Skin of body (tissue), 2 donors: ENCODE measurements around the gene SLC6A15. TPM values are rescaled to one million over a fixed set of nuclear protein-coding genes. Genes with fewer than 3 reads are reported as not detected.

Source experiments
- DNase-seq: peaks from one replicate; lab custom pipeline; 2025; lab: John Stamatoyannopoulos, UW
- total RNA-seq: library from RNA; depleted of rRNA; stranded (reverse); fragments of >200 nt; gene quantifications from one replicate; pipeline ENCODE4 v1.2.3, GENCODE V29; 2014

SLC6A15 gene
- 1.2 TPM for total RNA-seq

DNA sequence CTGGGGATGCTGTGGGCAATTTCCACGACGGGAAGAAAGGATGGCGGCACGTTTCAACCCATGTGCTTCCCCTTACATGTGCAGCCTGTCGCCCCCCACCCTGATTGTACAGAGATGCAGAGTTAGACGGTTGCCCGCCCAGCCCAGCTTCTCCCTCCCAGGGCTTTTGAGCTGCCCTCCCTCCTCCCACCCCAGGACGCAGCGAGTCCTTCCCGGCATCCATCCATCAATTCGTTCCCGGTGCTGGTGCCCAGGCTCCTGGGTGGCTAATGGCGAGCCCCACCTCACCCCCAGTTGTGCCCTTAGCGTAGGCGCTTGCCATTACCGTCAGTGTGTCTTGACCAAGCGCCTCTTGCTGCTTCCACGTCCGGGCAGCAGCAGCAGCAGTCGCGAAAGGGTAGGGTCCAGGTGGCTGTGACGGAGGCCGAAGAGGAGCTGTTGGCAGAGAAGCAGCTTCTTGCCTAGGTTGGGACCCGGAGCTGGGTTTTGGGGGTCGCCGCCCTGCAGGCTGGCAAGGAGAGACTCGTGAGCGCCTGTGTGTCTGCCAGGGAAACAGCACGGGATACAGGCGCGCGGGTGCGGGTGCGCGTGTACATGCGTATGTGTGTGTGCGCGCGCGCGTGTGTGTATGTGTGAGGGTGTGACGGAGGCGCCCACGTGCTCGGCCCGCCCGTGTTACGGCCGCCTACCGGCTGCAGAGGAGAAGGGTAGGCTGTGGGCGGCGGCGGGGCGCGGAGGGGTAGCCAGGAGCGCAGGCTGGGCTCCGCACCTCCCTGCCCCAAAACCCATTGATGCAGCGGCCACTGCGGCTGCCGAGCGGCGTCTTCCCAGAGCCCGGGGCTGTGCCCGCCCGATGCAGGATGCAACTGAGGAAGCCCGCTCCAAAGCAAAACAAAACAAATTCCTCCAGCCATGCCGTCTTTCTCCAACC, at the start of gene SLC6A15:
TSS of gene SLC6A15 (minus strand) at position 602 of the 931 bp plus-strand sequence. CDS start 20,679 bp downstream, outside the sequence.
- DNase-seq = peak; percentile 6

DNA sequence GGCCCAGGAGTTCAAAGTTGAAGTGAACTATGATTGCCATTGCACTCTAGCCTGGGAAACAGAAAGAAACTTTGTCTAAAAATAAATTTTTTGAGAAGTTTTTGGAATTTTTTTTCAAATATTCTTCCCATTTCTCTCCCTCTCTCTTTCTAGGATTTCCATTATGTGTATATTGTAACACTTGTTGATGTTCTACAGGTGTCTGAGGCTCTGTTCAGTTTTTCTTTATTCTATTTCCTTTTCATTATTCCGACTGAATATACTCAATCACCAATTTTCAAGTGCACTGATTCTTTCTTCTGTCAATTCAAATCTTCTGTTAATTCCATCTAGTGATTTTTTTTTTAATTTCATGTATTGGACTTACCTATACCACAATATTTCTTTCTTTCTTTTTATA, 48.3 kb upstream of the SLC6A15 start:
- no peak for DNase-seq

DNA sequence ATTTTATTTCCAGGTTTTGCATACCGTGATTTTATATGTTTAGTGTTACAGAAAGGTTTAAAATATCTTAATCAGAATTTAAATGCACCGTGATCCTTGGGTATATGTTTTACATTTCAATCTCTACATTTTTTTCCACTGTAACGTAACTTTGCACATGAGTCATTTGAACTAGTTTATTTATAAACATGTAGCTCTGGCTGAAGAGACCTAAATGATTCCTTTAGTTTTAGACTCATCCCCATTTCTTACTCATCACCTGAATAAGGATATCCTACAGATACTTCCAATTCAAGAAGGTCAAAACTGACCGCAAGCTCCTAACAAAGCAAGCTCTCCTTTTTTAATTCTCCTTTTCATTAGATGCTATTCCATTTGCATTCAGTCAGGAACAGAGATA, 42.7 kb upstream of the SLC6A15 start:
- DNase-seq = no peak

DNA sequence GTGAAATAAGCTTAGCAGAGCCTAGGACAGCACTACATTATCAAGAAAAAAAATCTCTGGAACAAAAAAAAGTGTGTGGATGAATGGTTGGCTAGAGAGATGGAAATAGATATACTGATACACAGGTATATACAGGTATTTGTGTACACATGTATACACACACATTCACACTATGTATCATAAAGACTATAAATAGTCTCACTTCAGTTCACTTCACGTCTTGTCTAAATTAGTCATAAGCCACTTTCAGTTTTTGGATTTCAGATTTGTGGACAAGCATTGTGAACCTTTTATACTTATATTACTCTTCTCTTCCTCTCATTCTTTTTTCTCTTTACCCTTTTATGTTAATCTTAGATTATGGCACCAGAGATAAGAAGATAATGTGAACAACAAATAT, 41.8 kb upstream of the SLC6A15 start:
- no peak for DNase-seq

DNA sequence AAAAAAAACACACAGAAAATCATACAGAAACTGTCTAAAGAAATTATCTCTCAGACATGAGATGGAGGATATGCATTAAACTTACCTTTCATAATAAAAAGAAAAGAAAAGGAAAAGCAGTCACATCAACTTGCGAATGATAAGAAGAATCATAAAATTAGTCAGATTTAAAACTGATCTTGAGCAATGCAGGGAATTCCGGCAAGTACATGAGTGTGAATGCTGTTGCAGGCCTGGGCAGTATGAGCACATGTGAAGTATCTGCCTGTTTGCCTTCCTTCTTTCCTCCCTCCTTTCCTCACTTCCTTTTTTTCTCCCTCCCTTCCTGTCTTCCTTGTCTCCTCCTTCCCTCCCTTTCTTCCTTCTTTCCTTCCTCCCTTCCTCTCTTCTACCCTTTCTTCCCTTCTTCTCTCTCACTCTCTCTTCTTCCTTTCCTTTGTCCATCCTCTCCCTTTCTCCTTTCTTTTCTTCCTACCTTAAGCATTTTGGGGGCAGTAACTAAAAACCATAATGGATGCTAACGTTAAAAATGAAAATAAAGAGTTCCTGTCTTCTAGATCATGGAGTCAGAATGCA, 38.5 kb upstream of the SLC6A15 start:
- no peak for DNase-seq

DNA sequence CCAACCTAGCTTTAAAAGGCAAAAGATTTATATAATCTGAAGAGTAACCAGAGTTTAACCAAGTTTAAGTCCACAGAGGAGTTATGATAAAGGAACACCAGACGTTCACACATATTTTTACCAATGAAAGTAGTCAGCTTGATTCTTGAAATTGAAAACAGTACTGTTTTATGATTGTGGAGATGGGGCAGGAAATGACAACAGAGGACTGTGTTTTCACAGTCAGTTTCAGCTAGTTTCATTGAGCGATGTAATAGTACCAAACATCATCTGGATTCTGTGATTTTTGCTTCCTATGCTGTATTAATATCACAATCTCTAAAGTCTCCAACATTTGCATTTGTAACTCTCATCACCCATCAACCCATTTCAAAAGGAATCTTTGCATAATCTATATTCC, 34.2 kb upstream of the SLC6A15 start:
- no peak for DNase-seq

DNA sequence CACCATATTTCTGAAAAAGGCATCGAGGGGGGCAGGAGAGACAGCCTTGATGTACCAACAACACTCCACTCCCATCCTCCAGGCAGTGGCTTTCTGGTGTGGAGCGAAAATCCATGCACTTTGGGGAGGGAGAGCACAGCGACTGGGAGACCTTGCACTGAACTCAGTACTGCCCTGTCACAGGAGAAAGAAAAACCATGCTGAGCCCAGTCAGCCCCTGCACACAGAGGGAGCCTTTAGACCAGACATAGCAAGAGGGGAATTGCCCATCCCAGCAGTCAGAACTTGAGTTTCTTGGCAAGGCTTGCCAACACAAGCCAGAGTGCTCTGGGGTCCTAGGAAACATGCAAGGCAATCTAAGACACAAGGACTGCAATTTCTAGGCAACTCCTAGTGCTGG, 24.8 kb upstream of the SLC6A15 start:
- no peak for DNase-seq

DNA sequence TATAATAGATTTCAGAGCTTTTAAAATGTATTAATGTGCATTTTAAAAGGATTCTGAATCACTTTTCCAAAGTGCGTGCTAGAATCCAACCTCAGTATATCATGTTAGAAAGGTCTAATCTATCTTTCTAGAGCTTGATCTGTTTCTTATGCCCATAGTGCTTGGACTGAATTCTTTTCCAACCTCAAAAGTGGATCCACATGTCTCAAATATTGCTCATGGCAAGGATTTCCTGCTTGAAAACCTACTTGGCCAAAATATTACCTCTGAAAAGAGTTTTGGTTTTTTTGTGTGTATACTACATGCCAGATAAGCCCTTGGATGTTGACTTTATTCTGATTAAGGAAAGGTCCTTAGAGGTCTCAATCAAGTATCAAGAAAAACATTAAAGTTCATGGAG, 16.9 kb upstream of the SLC6A15 start:
- DNase-seq = no peak

DNA sequence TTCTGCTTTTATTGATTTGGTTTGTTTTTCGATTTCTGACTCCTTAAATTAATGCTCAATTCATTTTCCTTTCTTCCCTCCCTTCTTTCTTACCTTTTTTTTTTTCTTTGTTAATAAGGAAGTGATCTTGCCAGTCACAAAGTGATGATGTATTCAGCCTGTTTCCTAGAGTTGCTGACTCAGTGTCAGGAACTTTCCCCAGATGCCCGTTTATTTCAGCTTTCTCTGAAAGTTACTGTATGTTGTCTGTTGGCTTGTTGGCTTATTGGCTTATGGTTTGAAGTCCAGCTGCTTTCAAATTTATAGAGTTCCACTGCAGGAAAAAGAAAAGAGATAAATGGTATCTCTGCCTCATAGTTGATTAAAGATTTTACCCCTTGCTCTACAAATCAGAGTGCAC, 12.4 kb upstream of the SLC6A15 start:
- no peak for DNase-seq

DNA sequence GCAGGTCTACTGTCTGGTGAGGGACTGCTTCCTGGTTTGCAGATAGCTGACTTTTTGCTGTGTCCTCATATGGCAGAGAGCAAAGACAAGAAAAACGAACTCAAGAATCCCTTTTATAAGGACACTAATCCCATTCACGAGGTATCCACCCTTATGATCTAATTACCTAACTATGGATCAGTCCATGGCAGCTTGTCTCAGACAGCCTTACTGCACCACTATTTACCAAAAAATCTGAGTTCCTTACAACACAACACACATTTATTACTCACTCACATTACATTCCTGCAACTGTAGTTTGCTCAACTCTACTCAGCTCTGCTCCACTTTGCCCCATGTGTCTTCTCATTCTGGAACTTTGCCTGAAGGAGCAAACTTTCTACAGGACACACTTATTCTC, 10.1 kb upstream of the SLC6A15 start:
- no peak for DNase-seq

DNA sequence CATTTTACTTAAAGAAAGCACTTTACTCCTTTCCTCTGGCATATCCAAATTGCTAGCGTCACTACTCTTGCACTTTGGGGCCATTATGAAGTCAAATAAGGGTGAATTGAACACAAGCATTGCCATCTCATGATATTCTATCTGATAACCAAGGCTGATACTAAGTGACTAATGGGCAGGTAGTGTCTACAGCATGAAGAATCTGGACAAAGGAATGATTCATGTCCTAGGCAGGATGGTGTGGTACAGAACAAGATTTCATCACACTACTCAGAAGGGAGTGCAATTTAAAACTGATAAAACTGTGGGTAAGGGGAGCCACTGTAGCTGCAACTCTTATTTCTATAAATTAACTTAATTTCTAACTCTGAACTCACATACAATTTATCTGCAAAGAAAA, 7.7 kb upstream of the SLC6A15 start:
- no peak for DNase-seq

DNA sequence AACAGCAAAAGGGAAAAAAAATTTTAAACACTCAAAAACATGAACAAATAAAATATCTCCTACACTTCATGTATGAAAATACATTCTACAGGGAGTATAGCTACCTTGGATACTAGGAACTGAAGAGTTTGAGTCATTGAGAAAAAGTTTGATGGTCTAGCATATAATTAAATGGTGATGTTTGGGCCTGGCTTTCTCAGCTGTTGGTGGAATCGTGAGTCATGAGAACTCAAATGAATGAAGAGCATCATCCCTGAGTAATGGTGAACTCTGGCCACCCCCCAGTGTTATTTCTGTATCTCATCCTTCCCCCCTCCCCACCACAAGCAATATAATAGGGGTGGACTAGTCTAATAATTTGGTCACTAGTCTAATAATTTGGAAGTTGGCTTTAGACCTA, 6.7 kb upstream of the SLC6A15 start:
- DNase-seq = no peak

DNA sequence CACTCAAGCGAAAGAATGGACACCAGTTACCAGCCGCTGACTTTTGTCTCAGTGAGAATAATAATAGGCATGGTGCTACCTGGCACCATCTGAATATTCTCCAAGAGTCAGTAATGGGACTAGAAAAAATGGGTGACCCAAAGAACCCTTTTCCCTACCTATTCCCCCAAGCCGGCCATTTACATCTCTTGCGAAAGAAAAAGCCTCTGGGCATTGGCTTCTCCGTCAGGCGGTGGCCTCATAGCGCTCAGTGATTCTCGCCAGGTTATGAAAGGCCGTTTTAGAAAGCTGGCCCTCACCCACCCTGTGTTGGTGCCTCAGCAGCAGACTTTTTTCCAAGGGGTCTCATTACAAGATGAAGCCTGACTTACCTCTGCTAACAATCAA, 523 bp upstream of the SLC6A15 start:
- no peak for DNase-seq

DNA sequence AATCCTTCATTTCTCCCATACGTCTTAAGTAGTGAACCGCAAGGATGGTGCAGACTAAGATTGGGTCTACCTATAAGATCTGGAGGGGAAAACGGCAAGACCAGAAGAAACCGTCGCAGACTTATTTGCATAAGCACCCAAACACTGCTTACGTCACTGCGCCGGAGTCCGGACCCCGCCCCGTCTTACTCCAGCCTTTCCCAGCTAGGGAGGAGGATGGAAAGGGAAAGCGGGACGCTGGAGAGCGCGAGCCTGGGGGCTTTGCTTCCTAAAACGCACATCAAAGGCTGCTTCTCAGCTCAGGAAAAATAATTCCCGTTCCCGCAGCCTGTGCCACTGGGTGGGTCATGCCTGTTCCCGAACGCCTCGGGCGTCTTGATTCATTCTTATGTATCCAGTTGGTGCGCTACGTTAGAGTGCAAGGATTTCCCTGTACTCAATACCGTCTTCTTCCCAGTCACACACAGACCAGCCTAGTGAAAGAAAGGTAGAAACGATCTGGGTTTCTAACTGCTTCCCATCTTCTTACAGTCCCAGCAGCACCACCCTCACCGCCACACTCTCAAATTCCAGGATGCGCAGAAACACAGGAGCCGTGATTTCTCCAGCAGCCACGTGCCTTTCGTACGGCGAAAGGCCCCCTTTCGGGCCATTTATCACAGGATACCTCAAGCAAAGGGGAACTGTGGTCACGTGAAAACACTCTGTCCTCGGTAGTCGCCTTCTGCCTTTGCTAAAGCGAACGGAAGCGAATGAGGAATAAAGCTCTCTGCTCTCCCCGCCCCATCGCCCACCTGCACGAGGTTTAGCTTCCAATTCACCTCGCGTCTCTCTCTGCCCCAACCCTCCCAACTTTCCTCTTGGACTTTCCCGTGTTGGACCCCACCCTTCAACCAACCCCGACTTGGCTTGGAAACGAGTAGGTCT, 1.1 kb downstream of the SLC6A15 start:
- DNase-seq = peak; percentile 43

DNA sequence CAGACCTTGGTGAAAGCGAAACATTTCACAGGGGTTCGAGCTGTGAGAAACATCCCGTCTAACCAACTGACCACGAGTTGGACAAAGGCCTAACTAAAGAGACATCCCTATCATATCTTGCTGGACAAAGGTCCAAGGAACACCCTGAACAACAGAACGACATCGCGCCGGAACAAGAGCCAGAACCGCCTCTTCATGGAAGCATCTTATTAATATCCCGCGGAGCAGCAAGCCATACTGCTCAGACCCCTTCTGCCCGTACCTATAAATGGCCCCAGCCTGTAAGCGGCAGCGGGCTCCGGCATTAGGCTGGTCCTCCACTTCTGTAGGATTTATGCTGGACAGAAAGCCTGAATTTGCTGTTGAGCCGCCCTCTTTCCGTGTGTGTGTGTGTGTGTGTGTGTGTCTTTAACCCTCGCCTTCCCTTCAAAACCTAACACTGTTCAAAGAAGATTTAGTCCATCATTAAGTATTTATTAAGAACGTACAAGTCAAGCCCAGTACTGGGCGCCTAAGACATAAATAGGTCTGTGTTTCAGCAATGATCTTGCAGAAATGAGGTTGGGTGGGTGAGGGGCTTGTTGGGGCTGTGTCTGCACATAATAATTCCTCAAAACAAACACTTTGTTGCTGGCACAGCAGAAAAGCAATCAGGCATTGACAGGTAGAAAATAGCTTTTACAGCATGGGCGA, 1.9 kb downstream of the SLC6A15 start:
- no peak for DNase-seq

DNA sequence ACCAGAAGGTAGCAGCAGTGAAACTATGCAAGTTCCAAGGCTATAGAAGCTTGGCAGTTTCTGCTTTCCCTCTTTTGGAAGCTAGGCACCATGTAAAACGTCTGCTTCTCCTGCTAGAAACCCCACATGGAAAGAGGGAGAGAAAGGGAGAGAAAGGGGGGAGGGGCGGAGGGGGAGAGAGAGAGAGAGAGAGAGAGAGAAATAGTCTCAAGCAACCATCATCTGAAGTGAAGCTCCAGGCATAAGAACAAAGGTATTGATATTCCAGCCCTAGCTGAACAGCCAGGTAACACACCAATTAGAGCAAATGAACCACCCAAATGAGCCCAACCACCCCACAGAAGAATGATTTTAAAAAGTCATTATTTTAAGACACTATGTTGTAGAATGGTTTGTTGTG, 8.5 kb downstream of the SLC6A15 start:
- no peak for DNase-seq

DNA sequence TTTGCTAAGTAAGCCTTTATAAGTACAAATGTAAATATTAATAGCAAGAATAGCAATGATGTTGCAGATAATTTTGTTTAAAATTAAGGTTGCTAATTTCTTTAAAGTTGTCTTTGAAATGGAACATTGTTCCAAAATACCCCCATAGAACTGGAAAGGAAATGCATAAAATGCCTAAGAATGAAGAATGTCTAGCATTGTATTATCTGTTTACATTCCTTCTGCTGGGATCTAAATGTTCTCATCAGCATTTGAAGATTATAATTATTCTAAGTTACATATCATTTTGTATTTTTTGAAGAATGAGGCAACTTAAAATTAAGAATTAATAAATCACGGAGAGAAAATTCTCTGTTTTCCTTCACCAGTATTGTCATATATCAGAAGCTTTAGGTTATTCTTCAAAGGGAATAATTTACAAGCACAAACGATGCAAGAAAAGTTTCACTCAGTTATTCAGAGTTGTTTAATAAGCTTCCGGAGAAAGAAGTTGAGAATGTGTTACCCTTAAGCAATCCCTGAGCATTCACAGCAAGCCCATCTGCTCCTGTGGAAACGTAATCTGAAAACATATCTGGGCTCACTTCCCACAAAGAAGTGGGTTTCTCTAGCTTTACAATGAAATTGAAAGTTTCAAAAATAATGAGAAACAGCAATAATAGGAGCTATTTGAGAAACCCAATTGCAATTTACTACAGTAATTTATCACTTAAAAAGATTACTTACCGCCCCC, 21.3 kb downstream of the SLC6A15 start:
- no peak for DNase-seq

DNA sequence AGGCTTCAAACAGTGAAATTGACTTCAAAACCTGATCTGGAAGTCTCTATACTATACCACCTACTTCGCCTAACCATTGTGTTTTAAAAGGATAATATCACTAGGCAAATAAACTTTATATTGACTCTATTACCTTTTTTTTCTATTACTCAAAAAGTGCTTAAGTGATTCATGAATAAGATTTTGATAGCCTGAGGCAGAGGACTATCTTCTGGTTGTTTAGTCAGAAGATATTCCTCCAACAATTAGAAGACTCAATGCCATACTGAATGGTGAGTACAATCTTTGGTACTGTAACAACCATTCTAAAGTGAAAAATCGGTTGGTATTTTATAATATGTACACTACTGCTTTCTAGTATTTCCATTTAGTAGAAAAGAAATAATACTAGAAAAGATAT, 22.8 kb downstream of the SLC6A15 start:
- no peak for DNase-seq

DNA sequence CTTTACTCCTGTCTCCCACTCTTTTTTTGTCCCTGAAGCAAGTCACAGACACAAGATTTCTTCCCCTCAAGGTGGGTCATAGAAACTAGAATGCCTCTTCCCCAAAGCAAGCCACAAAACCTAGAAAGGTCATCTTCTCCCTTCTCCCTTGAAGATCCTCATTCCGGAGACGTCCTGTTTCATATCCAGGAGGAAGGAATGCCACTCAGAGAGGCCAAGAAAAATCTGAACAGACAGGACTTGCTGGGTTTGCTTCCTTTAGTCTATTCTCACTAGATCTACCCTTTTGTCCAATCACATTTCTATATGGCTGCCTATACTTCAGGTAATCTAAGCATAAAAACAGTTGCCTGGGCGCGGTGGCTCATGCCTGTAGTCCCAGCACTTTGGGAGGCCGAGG, 23.7 kb downstream of the SLC6A15 start:
- DNase-seq = no peak

DNA sequence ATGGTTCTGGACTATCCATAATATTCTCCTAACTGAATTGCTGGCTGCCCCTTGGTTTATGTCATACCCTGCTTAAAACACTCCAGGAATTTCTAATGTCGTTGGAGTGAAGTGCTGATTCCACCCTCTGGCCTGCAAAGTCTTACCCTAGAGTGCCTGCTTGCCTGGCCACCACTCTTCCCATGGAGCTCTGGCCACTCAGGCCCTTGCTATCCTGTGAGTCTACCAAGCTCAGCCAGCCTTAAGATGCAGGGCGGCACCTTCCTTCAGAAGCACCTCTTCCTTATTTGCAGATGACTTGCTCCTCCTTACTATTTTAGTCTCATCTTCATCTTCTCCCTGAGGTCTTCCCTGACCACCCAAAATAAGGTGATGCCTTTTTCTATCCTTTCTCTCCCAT, 35.3 kb downstream of the SLC6A15 start:
- DNase-seq = no peak

DNA sequence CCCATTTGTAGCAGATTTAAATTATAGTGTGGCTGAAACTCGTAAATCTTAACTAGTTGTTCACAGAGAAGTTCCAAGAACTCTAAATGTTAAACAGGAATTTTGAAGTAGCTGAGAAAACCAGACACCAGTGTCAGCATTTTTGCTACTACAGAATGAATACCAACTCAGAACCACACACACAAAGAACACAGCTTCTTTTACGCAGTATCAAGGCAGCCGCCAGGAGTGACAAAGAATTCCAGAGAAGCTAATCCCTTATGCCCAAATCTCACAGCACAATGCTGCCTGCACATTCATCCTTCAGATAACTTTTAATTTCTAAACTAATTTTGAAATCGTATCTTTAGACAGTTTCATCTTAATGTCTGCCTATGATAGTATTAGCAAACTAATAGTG, 37.4 kb downstream of the SLC6A15 start:
- no peak for DNase-seq
